Spinal cord (tissue), 10 donors: ENCODE results near the gene BSX. TPM values are rescaled to one million over a fixed set of nuclear protein-coding genes. Genes with fewer than 3 reads are reported as not detected.

Experiments used
- DNase-seq, 6 donors: peaks; one replicate each; pipeline versions ENCODE4 v3.0.0 to v3.0.0-alpha.2; 2013 to 2015; ENCODE audit warnings: low spot score in 6 of 6, low read depth in 4 of 6
- H3K27ac ChIP-seq: one replicate; pipeline ENCODE4 v1.5.1; 2013; ENCODE audit warnings: low read depth, low read length, control low read depth
- H3K27me3 ChIP-seq: one replicate; pipeline ENCODE4 v1.6.1; 2013; ENCODE audit warnings: low read length; ENCODE audit not compliant: control insufficient read depth, insufficient read depth
- H3K36me3 ChIP-seq: one replicate; pipeline ENCODE4 v1.6.1; 2013; ENCODE audit warnings: low read length; ENCODE audit not compliant: control insufficient read depth, insufficient read depth
- H3K4me1 ChIP-seq: one replicate; pipeline ENCODE4 v1.6.1; 2013; ENCODE audit warnings: low read length; ENCODE audit not compliant: control insufficient read depth, insufficient read depth
- H3K4me3 ChIP-seq: one replicate; pipeline ENCODE4 v1.5.1; 2013; ENCODE audit warnings: low read depth, low read length, control low read depth
- H3K9me3 ChIP-seq: one replicate; pipeline ENCODE4 v1.6.1; 2013; ENCODE audit warnings: low read length; ENCODE audit not compliant: control insufficient read depth, insufficient read depth
- WGBS: methylation state at CpG from one replicate; pipeline ENCODE4 v1.1.5; 2013; ENCODE audit warnings: missing lambda C conversion rate; ENCODE audit not compliant: insufficient coverage; 5-methylcytosine and 5-hydroxymethylcytosine counted together
- polyA plus RNA-seq, 2 donors: library from polyadenylated mRNA; unstranded; fragments of 120-200 nt; gene quantifications; one replicate each; pipeline ENCODE4 v1.2.1, GENCODE V29; 2013; ENCODE audit not compliant: insufficient read length in 2 of 2
- total RNA-seq, 2 donors: library from RNA; depleted of rRNA in 1 of 2; stranded (reverse); fragments of 120-200 nt in 1 of 2; fragments of >200 nt in 1 of 2; gene quantifications; one replicate each; pipeline versions ENCODE4 v1.2.3 to v1.2.4, GENCODE V29; 2013 to 2014
- donor health status: healthy.

Gene BSX
- total and polyA plus RNA-seq, 4 donors, result not detected

DNA sequence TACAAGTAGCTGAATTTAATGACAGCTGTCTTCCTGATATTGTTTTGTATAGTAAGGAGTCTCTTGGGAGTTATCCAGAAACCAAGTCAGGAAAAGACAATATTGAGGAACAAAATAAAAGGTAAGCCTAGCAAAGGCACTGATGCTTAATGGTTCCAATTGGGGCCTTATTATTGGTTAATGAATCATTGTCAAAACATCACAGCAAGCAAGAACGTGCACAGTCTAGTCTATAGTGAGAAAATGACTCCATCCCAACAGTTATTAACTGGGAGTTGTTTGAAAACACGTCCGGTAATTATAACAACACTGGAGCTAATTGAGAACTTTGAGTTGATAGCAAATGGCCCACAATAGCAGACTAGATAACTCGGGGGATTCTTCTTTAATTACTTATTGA is 17.7 kb downstream of the BSX start:
- Histone ChIP-seq H3K36me3 (no peaks in the 10 kb centered on the region), H3K9me3 (no peaks in the 10 kb centered on the region), H3K4me1 (no peaks in the 10 kb centered on the region), H3K4me3 (no peak overlapping the region), H3K27me3 (no peaks in the 10 kb centered on the region), H3K27ac (no peak overlapping the region)
- WGBS, result no CpG with 5 or more reads among the region's 4 CpGs
- DNase-seq, result peak in 1 of 6 donors; percentile 81

DNA sequence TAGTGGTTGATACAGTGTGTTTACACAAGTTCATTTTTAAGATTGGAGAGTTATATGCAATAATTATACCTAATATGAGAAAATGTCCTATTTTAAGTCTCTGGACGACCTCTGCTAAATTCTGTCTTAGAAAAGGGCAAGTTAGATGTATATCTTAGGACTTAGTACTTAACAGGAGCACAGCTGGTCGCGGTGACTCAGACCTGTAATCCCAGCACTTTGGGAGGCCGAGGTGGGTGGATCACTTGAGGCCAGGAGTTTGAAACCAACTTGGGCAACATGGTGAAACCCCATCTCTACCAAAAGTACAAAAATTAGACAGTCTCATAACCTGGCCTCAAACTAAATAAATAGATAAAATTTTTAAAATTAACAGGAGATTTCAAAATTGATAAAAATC is 27.2 kb downstream of the BSX start:
- no peaks in the 10 kb centered on the region for H3K36me3 ChIP-seq
- no peaks in the 10 kb centered on the region for H3K4me1 ChIP-seq
- no peaks in the 10 kb centered on the region for H3K27me3 ChIP-seq
- no peak overlapping the region for H3K27ac ChIP-seq
- H3K9me3 ChIP-seq, result no peaks in the 10 kb centered on the region
- WGBS, result 100% methylated on average over 2 of the region's 4 CpGs
- H3K4me3 ChIP-seq, result no peak overlapping the region
- no peak for DNase-seq

DNA sequence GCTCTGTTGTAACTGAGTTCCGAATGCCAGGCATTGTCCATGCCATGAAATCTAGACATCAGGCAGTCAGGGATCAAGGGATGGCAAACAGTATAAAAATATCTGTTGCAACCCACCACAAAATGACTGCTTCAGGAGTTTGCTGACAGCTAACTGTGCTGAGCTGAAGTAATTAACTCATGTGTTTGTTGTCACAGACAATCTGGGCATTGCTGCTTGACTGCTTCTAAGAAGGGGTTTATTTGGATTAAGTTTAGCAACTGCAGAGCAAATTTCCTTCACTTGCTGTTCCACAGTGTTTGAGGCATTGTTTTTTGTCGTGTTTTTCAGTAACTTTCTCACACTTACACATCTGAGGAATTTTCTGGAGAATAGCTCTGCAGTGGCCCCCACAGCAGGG is 30.4 kb downstream of the BSX start:
- peak in 2 of 6 donors; percentile 43 to 47 for DNase-seq
- peaks cover 4% of the 10 kb centered on the region for H3K36me3 ChIP-seq
- no peak overlapping the region for H3K27ac ChIP-seq
- H3K4me3 ChIP-seq, result no peak overlapping the region
- H3K27me3 ChIP-seq, result no peaks in the 10 kb centered on the region
- no peaks in the 10 kb centered on the region for H3K9me3 ChIP-seq
- no peaks in the 10 kb centered on the region for H3K4me1 ChIP-seq
- 40% methylated on average over 1 of the region's 2 CpGs for WGBS

DNA sequence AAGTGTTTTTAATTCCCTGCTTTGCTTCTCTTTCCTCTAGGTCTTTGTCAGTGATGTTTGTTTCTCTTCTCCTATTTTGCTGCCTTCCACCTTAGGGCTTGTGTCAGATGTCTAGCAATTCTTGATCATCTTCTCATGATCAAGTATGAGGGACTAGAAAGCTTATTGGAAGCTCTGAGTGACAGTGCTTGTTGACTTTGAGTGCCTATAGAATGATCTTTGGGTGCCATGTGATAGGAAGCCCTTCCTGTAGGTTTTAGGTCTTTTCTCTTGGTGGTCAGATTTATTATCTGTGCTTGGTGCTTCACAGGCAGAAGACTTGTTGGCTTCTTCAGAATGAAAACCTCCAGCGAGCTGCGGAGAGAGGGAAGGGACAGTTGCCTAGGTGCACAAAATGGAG is 43.1 kb downstream of the BSX start:
- DNase-seq, result no peak
- no peaks in the 10 kb centered on the region for H3K36me3 ChIP-seq
- no peaks in the 10 kb centered on the region for H3K27me3 ChIP-seq
- no peaks in the 10 kb centered on the region for H3K9me3 ChIP-seq
- WGBS, result 83% methylated on average over 2 of the region's 2 CpGs
- H3K4me3 ChIP-seq, result no peak overlapping the region
- no peaks in the 10 kb centered on the region for H3K4me1 ChIP-seq
- H3K27ac ChIP-seq, result no peak overlapping the region

DNA sequence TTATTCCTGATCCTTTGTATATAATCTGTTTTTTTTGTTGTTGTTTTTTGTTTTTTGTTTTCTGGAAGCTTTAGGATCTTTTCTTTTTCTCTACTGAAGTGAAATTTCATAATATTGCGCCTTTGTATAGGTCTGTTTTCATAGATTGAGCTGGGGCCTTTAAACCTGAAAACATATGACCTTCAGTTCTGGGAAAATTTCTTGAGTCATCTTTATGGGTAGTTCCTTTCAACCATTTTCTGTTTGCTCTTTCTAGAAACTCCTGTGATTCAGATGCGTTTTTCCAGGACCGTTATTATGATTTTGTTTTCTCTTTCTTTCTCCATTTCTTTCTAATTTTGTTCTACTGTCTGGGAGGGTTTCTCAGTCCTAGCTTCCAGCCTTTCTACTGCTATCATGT is 43.7 kb downstream of the BSX start:
- no CpG with 5 or more reads among the region's 3 CpGs for WGBS
- Histone ChIP-seq H3K36me3 (no peaks in the 10 kb centered on the region), H3K4me3 (no peak overlapping the region), H3K27me3 (no peaks in the 10 kb centered on the region), H3K4me1 (no peaks in the 10 kb centered on the region), H3K27ac (no peak overlapping the region), H3K9me3 (no peaks in the 10 kb centered on the region)
- no peak for DNase-seq

DNA sequence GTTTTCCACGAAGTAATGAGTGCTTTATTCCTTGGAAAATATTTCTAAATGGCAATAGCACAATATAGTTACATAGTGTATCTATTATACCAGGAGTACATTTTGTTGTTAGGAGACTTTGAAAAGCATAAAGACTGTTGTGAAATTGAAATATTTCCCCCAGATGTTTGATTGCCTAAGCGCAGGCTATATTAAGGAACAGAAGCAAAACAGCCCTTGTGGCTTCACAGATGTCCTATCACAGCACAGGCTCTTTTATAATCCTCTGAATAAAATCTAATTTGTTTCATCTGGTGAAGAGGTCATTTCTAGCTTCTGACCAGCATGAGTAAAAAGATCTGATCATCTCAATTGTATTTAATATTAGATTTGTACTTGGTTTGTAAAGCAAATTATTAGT is 48.2 kb downstream of the BSX start:
- peak in 2 of 6 donors; percentile 7 to 32 for DNase-seq
- Histone ChIP-seq H3K9me3 (no peaks in the 10 kb centered on the region), H3K4me3 (no peak overlapping the region), H3K4me1 (no peaks in the 10 kb centered on the region), H3K27ac (no peak overlapping the region), H3K27me3 (no peaks in the 10 kb centered on the region), H3K36me3 (no peaks in the 10 kb centered on the region)
- no CpG with 5 or more reads among the region's 2 CpGs for WGBS

DNA sequence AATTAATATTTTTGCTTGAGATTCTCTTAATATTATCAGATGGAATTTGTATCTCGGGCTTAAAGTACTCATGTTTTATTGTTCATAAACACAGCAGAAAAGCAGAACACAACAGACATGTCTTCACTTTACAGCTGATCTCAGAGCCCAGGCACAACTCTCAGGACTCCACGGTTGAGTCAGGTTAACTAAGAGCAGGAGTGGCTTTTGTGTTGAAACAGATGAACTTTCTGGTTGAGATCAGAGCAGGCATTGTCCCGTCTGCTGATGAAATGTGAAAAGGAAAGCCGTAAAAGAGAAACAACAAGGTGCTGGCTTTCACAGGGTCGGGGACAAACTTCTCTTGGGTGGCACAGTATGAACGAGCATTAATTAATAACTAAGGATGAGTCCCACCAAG is 50.1 kb downstream of the BSX start:
- no peaks in the 10 kb centered on the region for H3K9me3 ChIP-seq
- no peaks in the 10 kb centered on the region for H3K27me3 ChIP-seq
- H3K36me3 ChIP-seq, result no peaks in the 10 kb centered on the region
- WGBS, result 43% methylated on average over 4 of the region's 6 CpGs
- H3K27ac ChIP-seq, result no peak overlapping the region
- no peaks in the 10 kb centered on the region for H3K4me1 ChIP-seq
- no peak overlapping the region for H3K4me3 ChIP-seq
- no peak for DNase-seq

Other genes with a start within 250 kb of the BSX start
- gene CRTAM, start 143.3 kb downstream of the BSX start, total RNA-seq, result under 1 TPM; 0.17 to 0.20 TPM
- under 1 TPM in 1 of 2 donors, not detected in 1; 0.08 TPM for gene CRTAM, start 143.3 kb downstream of the BSX start, polyA plus RNA-seq
- 10 to 100 TPM; 10.6 to 14.8 TPM for gene JHY, start 99.1 kb downstream of the BSX start, total RNA-seq
- 10 to 100 TPM in 1 of 2 donors, 1 to 10 TPM in 1; 9.5 to 11.5 TPM for gene JHY, start 99.1 kb downstream of the BSX start, polyA plus RNA-seq
- gene HSPA8, start 80.3 kb upstream of the BSX start, total RNA-seq, result 1,000 to 10,000 TPM; 1,575 to 2,564 TPM
- 1,000 to 10,000 TPM; 1,345 to 1,409 TPM for gene HSPA8, start 80.3 kb upstream of the BSX start, polyA plus RNA-seq
- 10 to 100 TPM; 23.1 to 33.8 TPM for gene CLMP, start 213.4 kb upstream of the BSX start, total RNA-seq
- 10 to 100 TPM; 12.9 to 19.7 TPM for gene CLMP, start 213.4 kb upstream of the BSX start, polyA plus RNA-seq